Neural progenitor cell (in vitro differentiated cells): ENCODE results near the gene GCNT4. TPM values are rescaled to one million over a fixed set of nuclear protein-coding genes. Genes with fewer than 3 reads are reported as not detected.

Experiments used
- DNase-seq: peaks from one replicate; pipeline ENCODE4 v3.0.0-alpha.2; 2016; ENCODE audit warnings: low spot score
- H2AFZ ChIP-seq: fragments of 200-600 bp; sonication (generic); replicated peaks from 2 replicates; pipeline ENCODE4 v1.6.1; 2016; ENCODE audit warnings: antibody characterized with exemption
- H3F3A ChIP-seq: fragments of 200-600 bp; sonication (generic); 2 replicates; pipeline ENCODE4 v1.6.1; 2016; ENCODE audit warnings: antibody characterized with exemption, low read depth
- H3K27ac ChIP-seq: fragments of 200-600 bp; sonication (generic); 2 replicates; pipeline ENCODE4 v1.5.1; 2016; ENCODE audit warnings: mild to moderate bottlenecking
- H3K27me3 ChIP-seq: fragments of 200-600 bp; sonication (generic); 2 replicates; pipeline ENCODE4 v1.6.1; 2016; ENCODE audit warnings: mild to moderate bottlenecking, moderate library complexity
- H3K36me3 ChIP-seq: fragments of 200-600 bp; sonication (generic); 2 replicates; pipeline ENCODE4 v1.5.1; 2016
- H3K4me1 ChIP-seq: fragments of 200-600 bp; sonication (generic); 2 replicates; pipeline ENCODE4 v1.6.1; 2016; ENCODE audit warnings: mixed run types
- H3K4me2 ChIP-seq: fragments of 200-600 bp; sonication (generic); 2 replicates; pipeline ENCODE4 v1.6.1; 2016
- H3K4me3 ChIP-seq: fragments of 200-600 bp; sonication (generic); 2 replicates; pipeline ENCODE4 v1.5.1; 2016
- H3K79me2 ChIP-seq: fragments of 200-600 bp; sonication (generic); 2 replicates; pipeline ENCODE4 v1.6.1; 2016; ENCODE audit warnings: low read depth
- H3K9ac ChIP-seq: fragments of 200-600 bp; sonication (generic); 2 replicates; pipeline ENCODE4 v1.6.1; 2016
- H3K9me3 ChIP-seq: fragments of 200-600 bp; sonication (generic); 2 replicates; pipeline ENCODE4 v1.5.1; 2016; ENCODE audit warnings: low read depth
- H4K20me1 ChIP-seq: fragments of 200-600 bp; sonication (generic); 2 replicates; pipeline ENCODE4 v1.6.1; 2016; ENCODE audit warnings: low read depth
- H3K27ac Mint-ChIP-seq: 3 replicates; pipeline ENCODE4 v1.8.0; 2021; ENCODE audit warnings: mixed read lengths
- H3K27me3 Mint-ChIP-seq: 2 replicates; pipeline ENCODE4 v1.8.0; 2022; ENCODE audit warnings: low read depth, mild to moderate bottlenecking, inconsistent platforms, moderate library complexity, mixed read lengths; ENCODE audit not compliant: insufficient read depth
- H3K36me3 Mint-ChIP-seq: 3 replicates; pipeline ENCODE4 v1.8.0; 2021; ENCODE audit warnings: mixed read lengths
- H3K4me1 Mint-ChIP-seq: 3 replicates; pipeline ENCODE4 v1.8.0; 2021; ENCODE audit warnings: mixed read lengths
- H3K4me3 Mint-ChIP-seq: 3 replicates; pipeline ENCODE4 v1.8.0; 2021; ENCODE audit warnings: mild to moderate bottlenecking, moderate library complexity, mixed read lengths
- H3K9me3 Mint-ChIP-seq: 3 replicates; pipeline ENCODE4 v1.8.0; 2020; ENCODE audit warnings: mixed read lengths
- CTCF ChIP-seq: fragments of 200-600 bp; sonication (generic); IDR thresholded peaks from 2 replicates; pipeline ENCODE4 v1.5.1; 2017; ENCODE audit warnings: antibody characterized with exemption, mild to moderate bottlenecking
- EZH2 ChIP-seq: fragments of 200-600 bp; sonication (generic); IDR thresholded peaks from 2 replicates; pipeline ENCODE4 v1.6.1; 2017; ENCODE audit warnings: antibody characterized with exemption, mild to moderate bottlenecking, moderate library complexity
- EZH2phosphoT487 ChIP-seq: fragments of 200-600 bp; sonication (generic); IDR thresholded peaks from 2 replicates; pipeline ENCODE4 v1.6.1; 2017; ENCODE audit warnings: antibody characterized with exemption
- total RNA-seq: library from RNA; depleted of rRNA; stranded (reverse); fragments of >200 nt; gene quantifications from 2 replicates; pipeline ENCODE4 v1.2.3, GENCODE V29; 2015; ENCODE audit warnings: low replicate concordance

The GCNT4 gene
- total RNA-seq, 1 donor from 2014 or later: 0.17 TPM

- no peak overlapping the region for H3K9ac ChIP-seq
- no peak for TF ChIP-seq EZH2
- TF ChIP-seq CTCF: no peak
- TF ChIP-seq EZH2phosphoT487: no peak
- peaks cover 22% of the 10 kb centered on the region for H3K27me3 ChIP-seq
- no peak overlapping the region for H3K27ac ChIP-seq
- H3K4me2 ChIP-seq: no peak overlapping the region
- H3K4me1 ChIP-seq: peaks cover 5% of the 10 kb centered on the region
- no peak overlapping the region for H3K4me3 ChIP-seq
- Mint-ChIP-seq H3K4me3 (no peak overlapping the region), H3K9me3 (no peaks in the 10 kb centered on the region), H3K4me1 (peaks cover 22% of the 10 kb centered on the region), H3K36me3 (peaks cover 10% of the 10 kb centered on the region), H3K27me3 (peaks cover 8% of the 10 kb centered on the region), H3K27ac (no peak overlapping the region)
- H4K20me1 ChIP-seq: peaks cover 7% of the 10 kb centered on the region
- H3K79me2 ChIP-seq: no peaks in the 10 kb centered on the region
- DNase-seq: no peak
- H3K36me3 ChIP-seq: no peaks in the 10 kb centered on the region
- no peaks in the 10 kb centered on the region for H3F3A ChIP-seq
- no peak overlapping the region for H2AFZ ChIP-seq
- no peaks in the 10 kb centered on the region for H3K9me3 ChIP-seq
Observed at GRCh38 chr5:75047356-75047755, 5.0 kb downstream of the GCNT4 start.

GRCh38 chr5:75046366-75047142 lies 5.8 kb downstream of the GCNT4 start:
- DNase-seq: no peak
- Histone ChIP-seq H3K27me3 (peaks cover 14% of the 10 kb centered on the region), H3K4me2 (no peak overlapping the region)

GRCh38 chr5:75045071-75045470 lies 7.3 kb downstream of the GCNT4 start:
- TF ChIP-seq CTCF (no peak), EZH2phosphoT487 (no peak), EZH2 (no peak)
- Histone ChIP-seq H3K36me3 (no peaks in the 10 kb centered on the region), H3K9ac (no peak overlapping the region), H3F3A (no peaks in the 10 kb centered on the region), H3K9me3 (no peaks in the 10 kb centered on the region), H3K4me3 (no peak overlapping the region), H3K79me2 (no peaks in the 10 kb centered on the region), H3K27ac (no peak overlapping the region), H3K4me2 (no peak overlapping the region), H4K20me1 (no peaks in the 10 kb centered on the region), H3K4me1 (no peaks in the 10 kb centered on the region), H2AFZ (no peak overlapping the region), H3K27me3 (no peaks in the 10 kb centered on the region)
- Mint-ChIP-seq H3K27ac (no peak overlapping the region), H3K36me3 (peaks cover 10% of the 10 kb centered on the region), H3K4me3 (no peak overlapping the region), H3K9me3 (no peaks in the 10 kb centered on the region), H3K4me1 (peaks cover under 1% of the 10 kb centered on the region), H3K27me3 (peaks cover 2% of the 10 kb centered on the region)
- DNase-seq: no peak

More at GRCh38 chr5:75046366-75047142, 5.8 kb downstream of the GCNT4 start:
- Histone ChIP-seq H3K4me3 (no peak overlapping the region), H3K4me1 (no peaks in the 10 kb centered on the region), H3K9ac (no peak overlapping the region), H4K20me1 (peaks cover 3% of the 10 kb centered on the region), H3K27ac (no peak overlapping the region), H3K9me3 (no peaks in the 10 kb centered on the region), H2AFZ (no peak overlapping the region), H3K79me2 (no peaks in the 10 kb centered on the region), H3K36me3 (no peaks in the 10 kb centered on the region), H3F3A (no peaks in the 10 kb centered on the region)
- Mint-ChIP-seq H3K27ac (no peak overlapping the region), H3K4me3 (no peak overlapping the region), H3K4me1 (peaks cover 15% of the 10 kb centered on the region), H3K9me3 (no peaks in the 10 kb centered on the region), H3K36me3 (peaks cover 10% of the 10 kb centered on the region), H3K27me3 (peaks cover 7% of the 10 kb centered on the region)
- TF ChIP-seq EZH2: no peak
- TF ChIP-seq CTCF: no peak
- TF ChIP-seq EZH2phosphoT487: no peak
